Glomerular visceral epithelial cell (primary cell): ENCODE measurements around the gene BBLN.
"Not testable (repeated sequence)": the region's sequence is repeated elsewhere in the genome, so short reads cannot be mapped to it uniquely, and the experiment has no call there.

Experiments used
- DNase-seq: peaks from one replicate; pipeline ENCODE4 v3.0.0-alpha.2; 2016; ENCODE audit errors: extremely low spot score

The BBLN gene

DNA sequence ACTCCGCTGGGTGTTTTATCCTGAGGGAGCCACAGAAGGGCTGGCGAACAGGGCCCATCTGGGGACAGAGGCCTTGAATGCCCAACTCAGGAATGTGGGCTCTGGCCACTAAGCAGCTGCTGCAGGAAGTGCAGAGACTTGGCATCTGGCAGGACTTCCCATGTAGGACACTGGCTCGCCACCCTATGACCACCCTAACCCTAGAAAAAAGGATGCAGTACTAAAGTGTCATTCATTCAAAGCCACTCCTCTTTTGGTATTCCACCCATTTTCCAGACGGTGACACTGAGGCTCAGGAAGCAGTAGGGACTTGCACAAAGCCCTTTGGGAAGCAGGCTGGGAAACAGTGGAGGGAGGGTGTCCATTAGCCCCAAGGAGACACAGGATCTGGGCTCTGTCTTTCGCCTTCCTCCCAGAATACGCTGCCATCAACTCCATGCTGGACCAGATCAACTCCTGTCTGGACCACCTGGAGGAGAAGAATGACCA is 3.0 kb downstream of the BBLN start:
- DNase-seq = no peak

GRCh38 chr9:128163523-128164306 is 3.6 kb downstream of the BBLN start:
- no peak for DNase-seq

DNA sequence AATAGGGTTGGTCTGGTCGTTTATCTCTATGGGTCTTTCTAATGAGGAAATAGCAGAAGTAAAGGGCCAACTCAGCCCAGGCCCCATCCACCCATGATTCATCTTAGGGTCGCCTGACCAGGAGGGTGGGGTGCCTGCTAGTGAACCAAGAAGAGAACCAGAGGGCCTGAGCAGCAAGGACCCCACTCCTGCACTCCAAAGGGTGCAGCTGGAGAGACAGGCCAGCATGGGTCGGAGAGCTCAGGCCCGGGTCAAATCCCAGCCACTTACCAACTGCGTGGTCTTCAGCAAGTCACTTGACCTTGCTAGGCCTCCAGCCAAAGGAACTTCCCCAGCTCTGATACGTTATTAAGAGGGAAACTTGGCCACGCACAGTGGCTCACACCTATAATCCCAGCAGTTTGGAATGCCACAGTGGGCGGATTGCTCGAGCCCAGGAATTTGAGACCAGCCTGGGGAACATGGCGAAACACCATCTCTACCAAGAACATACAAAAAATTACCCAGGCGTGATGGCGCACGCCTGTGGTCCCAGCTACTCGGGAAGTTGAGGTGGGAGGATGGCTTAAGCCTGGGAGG is 4.3 kb downstream of the BBLN start:
- DNase-seq = peak; percentile 65

GRCh38 chr9:128166169-128166568 is 6.1 kb downstream of the BBLN start:
- no peak for DNase-seq

DNA sequence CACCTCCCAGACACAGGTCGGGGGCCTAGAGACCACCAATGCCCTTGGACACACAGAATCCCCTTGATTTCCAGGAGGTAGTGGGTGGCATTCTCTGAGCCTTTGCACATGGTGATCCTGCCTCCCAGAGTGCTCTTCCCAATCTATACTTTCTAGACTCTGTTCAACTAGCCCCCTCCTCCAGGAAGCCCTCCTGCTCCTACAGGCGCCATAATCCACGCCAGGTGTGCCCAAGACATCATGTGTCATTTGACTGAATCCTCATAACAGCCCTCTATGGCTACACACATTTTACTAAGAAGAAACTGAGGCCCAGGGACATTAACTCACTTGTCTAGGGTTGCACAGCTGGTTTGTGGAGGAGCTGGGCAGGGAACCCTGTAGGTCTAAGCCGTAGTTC is 7.1 kb downstream of the BBLN start:
- no peak for DNase-seq

DNA sequence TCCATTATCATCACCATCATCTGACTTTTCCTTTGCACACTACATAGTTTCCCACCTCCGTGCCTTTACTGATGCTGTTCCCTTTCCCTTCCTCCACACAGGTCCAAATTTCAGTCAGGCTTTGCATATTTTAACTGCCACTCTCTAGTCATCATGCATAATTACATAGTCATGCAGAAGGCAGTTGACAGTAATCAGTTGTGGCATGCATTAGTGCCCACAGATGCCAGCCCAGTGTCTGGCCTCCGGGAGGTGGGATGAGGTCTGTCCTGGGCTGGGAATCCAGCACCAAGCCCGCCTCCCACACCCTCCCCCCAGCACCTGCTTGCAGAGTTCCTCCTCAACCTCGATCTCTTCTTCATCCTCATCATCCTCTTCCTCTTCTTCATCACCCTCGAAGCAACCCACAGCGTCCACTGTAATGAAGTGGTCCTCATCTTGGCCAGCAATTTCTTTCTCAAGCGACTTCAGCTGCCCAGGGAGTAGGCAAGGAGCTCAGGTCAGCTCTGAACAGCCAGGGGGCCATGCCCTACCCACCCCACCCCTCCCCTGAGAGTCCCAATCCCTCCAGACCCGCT is 8.8 kb downstream of the BBLN start:
- DNase-seq = no peak

- DNase-seq = no peak
Observed at GRCh38 chr9:128169492-128169891, 9.4 kb downstream of the BBLN start.

DNA sequence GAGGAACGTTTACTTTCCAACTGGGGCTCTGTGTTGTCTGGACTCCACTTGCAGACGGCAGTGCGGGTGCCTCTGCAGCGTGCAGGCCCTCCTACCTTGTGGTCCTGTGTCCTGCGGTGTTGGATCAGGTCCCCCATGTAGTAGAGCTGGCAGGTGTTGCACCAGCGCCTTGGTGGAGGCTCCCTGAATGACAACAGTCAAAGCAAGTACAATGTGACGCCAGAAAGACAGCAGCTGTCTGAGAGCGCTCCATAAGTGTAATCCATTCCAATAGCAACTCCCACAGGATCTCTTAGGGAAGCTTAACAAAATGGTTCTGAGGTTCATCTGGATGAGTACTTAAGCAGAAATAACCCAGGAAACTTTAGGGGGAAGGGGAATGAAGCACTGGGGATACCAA is 9.9 kb downstream of the BBLN start:
- DNase-seq = no peak

GRCh38 chr9:128174062-128174461 is 14.0 kb downstream of the BBLN start:
- DNase-seq = no peak

- no peak for DNase-seq
Observed at GRCh38 chr9:128175102-128175563, 15.1 kb downstream of the BBLN start.

GRCh38 chr9:128175726-128176125 is 15.7 kb downstream of the BBLN start:
- peak; percentile 53 for DNase-seq

GRCh38 chr9:128178806-128179431 is 18.9 kb downstream of the BBLN start:
- no peak for DNase-seq

GRCh38 chr9:128180001-128180400 is 19.9 kb downstream of the BBLN start:
- no peak for DNase-seq

- no peak for DNase-seq
Observed at GRCh38 chr9:128180447-128180846, 20.4 kb downstream of the BBLN start.

- DNase-seq = not testable (repeated sequence)
Observed at GRCh38 chr9:128181480-128181879, 21.4 kb downstream of the BBLN start.

DNA sequence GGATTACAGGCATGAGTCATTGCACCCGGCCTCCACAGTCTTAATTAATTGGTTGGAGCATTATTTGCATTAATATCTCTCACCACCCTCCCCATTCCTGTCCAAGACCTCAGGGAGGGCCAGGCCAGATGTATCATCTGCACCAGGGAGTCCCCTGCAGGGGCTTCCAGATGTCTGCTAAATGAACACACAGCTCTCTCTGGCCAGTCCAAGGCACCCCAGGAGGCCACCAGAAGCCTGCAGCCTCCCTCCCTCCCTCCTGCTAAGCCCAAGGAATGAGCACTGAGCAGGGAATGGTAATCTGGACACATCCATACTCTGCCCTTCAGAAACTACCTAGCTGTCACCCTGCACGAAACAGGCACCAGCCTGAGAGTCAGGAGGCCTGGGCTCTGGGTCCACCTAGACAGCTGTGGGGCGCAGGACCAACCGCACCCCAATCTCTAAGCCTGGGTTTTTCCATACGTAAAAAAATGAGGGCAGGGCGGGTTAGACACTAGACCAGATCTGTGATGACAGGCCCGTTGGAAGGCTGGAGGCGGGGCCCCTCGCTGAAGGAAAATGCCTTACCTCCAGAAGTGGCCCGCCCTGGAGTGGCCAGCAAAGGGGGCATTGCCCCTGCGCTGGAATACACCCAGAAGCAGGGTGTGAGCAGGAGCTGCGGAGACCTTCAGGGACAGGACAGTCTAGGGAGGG is 23.0 kb downstream of the BBLN start:
- no peak for DNase-seq

DNA sequence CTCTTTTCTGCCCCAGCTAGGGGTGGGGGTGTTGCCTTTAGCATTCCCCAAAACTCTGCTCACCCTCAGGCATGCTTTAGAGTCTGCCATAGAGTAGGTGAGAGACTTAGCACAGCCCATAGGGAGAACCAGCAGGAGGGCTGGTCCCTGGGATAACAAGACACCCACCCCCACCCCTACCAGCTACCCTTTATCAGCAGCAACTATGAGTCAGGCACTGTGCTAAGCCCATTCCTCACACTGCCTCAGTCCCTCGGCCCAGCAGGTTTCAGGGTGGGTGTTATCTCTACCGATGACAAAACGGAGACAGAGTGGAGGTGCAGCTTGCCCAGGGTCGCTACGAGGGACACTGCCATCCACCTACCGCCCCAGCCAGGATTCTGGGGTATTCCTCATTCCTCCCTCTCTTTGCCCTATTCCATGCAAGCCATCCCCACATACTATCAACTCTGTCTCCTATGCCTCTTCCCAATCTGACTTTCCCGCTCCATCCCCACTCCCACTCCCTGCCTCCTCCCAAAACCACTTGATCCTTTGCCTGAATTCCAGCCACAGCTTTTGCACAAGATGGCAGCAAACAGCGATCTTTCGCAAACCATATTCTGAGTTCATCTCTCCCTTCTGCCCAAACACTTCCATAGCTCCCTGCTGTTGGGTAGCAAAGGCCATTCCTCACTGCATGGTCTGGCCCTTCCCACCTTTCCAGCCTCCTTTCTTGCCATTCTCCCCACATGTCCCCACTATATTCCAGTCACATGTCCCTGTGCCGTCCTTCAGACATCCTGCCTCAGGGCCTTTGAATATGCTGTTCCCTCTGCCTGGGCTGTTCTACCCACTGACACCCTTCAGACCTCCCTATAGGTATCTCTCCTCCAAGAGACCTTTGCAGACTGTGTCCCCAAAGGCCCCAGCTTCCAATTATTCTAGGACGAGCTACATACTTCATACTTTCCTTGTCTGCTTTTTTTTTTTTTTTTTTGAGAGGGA is 26.2 kb downstream of the BBLN start:
- no peak for DNase-seq

- no peak for DNase-seq
Observed at GRCh38 chr9:128187361-128187760, 27.3 kb downstream of the BBLN start.

DNA sequence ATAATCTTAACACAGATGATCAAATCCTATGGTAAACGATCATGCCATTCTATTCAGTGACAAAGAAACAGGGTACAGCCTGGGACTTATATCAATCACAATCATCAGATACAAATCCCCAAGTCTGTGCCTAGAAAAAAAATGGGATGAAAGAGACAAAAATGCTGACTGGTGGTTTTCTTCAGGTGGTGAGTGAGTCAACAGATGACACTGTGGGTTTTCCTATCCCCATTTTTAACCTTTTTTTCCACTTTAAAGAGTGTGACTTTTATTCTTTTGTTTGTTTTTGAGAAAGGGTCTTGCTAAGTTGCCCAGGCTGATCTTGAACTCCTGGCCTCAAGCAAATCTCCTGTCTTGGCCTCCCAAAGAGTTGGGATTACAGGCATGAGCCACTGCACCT is 28.1 kb downstream of the BBLN start:
- DNase-seq = no peak

DNA sequence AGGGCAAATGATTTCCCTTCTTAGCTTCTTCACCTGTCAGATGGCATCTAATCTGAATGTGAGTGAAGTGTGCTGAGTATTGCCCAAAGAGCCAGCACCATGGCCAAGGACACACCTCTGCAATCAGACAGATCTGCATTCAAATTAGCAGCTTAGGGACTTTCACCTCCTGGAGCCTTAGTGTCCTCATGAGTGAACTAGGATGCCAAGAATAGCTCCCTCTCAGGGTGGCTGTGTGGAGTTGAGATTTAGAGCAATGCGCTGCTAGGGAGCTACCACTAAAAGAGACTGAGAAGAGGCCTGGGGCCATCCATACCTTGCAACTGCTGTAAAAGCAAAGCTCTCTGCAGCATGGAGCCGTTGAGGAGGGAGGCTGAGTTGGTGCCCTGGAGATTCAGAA is 29.9 kb downstream of the BBLN start:
- no peak for DNase-seq
